HG02759 (cell line): ENCODE data around the gene GSTT4.
A peak's percentile ranks its signal among the peaks of the same experiment; 100 is the strongest.
"Not testable (repeated sequence)": the region's sequence is repeated elsewhere in the genome, so short reads cannot be mapped to it uniquely, and the experiment has no call there.

Experiments used
- ATAC-seq: cut with Tn5 transposase; IDR thresholded peaks from one replicate; pipeline ENCODE4 v1.9.1; 2021; ENCODE audit warnings: mild to moderate bottlenecking, moderate library complexity; ENCODE audit not compliant: unreplicated experiment

The GSTT4 gene

DNA sequence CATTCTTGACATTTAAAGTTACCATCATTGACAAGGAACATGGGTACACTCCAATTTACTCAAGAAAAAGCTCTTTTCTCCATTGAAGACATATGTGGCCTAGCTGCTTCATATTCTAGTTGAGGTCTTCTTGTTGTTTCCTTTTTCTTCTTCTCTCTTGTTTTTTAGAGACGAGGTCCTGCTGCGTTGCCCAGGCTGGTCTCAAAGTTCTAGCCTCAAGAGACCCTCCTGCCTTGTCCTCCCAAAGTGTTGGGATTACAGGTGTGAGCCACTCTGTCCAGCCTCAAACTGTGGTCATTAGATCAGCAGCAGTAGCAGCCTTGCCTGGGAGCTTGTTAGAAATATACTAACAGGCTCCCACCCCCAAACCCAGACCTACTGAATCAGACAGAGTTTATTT lies 12.2 kb downstream of the GSTT4 start:
- ATAC-seq, result not testable (repeated sequence)

DNA sequence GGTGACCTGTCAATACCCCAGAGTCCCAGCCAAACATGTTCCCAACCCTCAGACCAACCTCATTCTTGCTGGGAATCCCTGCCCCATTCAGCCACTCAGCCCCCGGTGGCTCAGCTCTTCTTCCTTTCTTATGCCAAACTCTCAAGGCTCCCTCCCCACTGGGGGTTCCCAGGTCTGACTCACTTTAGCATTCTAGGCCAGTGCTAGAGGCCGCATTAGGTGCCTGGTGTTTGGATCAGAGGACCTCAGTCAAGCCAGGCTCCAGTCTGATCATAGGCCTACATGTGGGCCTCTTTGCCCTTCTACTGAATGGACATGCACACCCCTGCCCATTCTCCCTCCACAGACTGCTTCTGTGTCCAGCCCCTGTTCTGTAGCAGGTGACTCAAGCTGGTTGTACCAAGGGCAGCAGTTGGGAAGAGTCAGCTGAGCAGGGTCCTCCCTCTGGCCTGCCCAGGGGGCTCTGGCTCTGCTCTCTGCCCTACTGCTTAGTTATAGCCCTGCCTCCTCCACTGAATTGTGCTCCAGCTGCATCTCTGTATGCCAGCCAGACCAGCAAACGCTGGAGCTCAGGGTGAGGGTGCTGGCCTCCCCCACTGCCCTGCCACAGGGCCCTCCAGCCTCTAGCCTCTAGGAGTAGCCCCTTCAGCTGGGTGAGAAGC lies 15.5 kb downstream of the GSTT4 start:
- not testable (repeated sequence) for ATAC-seq

DNA sequence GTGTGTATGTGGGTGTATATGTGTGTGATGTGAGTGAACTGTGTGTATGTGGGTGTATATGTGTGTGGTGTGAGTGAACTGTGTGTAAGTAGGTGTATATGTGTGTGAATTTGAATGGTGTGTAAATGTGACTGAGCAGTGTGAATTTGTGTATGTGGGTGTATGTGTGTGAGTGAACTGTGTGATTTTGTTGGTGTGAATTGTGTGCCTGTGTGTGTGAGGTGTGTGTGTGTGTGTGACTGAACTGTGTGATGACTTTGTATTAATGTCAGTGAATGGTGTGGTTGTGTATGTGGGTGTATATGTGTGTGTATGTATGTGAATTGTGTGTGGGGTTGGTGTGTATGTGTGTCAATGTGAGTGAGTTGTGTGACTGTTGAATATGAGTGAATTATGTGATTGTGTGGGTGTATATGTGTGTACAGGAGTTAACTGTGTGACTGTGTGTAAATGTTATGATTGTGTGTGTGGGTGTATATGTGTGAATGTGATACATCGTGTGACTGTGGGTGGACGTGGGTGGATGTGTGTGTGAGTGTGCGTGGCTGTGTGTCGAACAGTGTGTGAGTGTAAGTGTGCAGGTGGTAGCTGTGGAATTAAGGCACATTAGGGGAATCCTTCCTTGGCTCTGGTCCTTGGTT lies 18.6 kb downstream of the GSTT4 start:
- ATAC-seq, result not testable (repeated sequence)

DNA sequence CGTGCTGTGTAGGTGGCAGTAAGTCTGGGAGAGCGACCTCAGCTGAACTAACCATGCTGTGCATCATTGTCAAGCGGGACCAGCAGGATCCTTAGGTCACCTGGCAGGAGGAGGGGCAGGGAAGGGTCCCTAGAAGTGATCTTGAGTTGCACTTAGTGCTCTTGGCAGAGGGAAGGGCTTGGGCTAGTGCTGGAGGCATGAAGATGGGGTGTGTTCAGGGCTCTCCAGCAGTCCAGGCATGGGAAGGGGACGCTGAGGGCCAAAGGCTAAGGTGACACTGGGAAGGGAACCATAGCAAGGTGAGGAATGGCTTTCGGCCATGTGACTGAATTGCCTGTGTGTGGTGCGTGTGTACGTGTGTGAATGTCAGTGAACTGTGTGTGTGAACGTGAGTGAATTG lies 19.2 kb downstream of the GSTT4 start:
- not testable (repeated sequence) for ATAC-seq

DNA sequence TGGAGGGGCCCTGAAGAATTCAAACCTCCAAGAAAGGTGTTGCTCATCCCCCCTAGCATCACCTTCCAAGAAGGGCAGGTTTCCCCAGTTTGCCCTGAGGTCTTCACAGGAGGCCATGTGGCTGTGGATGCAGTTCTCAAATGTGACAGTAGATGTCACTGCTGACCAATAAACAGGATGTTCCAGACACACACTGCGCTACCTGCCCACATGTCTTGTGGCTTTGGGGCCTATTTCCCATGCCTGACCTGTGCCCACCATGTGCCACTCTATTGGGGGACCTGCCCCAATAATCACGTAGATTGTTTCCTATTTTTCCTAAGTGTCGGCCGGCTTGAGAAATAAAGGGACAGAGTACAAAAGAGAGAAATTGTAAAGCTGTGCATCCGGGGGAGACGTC lies 20.8 kb downstream of the GSTT4 start:
- no peak for ATAC-seq

DNA sequence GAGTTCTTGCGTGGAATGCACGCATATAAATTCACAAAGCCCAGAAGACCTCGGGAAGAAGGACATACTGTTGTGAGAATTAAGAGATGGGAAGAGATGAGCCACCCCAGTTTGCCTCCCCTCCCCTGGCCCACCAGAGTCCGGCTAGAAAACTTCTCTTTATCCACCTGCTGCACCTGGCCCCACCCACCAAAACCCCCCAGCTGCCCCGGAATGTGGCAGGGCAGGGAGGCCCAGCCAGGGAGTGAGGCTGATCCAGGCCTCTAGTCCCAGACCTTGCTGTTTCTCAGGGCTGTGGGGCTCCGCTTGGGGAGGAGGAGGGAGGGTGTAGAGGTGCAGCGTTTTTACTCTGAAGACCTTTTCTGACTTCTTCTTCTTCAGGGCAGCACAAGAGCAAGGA lies 24.7 kb downstream of the GSTT4 start:
- ATAC-seq, result not testable (repeated sequence)

DNA sequence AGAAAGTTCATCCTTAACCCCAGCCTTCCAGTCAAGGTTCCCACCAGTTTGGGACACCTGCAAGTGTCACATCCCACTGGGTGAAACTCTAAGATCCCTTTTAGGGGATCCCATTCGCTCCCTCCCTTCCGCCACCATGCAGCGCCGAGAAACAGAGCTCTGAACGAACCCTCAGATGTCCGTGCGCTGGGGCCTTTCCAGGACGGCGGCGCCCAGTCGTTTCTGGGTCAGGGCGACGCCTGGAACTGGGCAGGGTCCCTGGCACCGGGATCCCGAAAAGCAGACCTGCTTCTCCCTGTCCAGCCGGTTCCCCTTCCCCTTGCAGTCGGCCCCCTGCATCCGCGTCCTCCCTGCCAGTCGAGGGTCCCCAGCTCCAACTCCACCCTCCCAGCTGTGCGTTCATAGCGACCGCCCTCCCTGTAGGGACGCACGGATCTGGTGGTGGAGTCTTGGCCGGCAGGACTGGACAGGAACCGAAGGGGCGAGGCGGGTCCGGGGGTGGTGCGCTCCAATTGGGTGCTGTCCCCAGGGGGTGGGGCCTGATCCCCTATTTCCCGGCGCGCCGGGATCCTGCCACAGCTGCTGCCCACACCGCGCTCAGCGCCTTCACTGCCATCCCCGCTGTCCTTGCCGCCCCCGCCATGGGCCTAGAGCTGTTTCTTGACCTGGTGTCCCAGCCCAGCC lies 25.6 kb downstream of the GSTT4 start, which contains the start of gene GSTT2:
Gene GSTT2 (plus strand): TSS at position 578 of the 684 bp plus-strand sequence.
- ATAC-seq, result not testable (repeated sequence)

DNA sequence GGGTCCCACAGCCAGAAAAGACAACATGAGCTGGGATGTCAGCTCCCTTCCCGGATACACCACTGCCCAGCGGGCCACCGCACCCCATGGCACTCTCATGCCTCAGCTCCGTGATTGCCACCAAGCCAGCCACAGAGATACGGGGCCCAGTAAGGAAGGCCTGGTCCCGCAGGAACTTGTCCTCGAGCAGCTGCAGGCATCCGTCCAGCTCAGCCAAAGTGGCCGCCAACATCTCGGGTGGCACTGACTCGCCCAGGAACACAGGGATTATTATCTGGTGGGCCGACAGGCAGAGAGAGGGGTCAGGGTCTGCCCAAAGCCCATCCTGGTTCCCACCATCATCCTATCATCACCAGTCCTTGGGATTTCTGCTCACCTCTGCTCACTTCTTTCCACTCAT lies 27.9 kb downstream of the GSTT4 start:
- ATAC-seq, result not testable (repeated sequence)

DNA sequence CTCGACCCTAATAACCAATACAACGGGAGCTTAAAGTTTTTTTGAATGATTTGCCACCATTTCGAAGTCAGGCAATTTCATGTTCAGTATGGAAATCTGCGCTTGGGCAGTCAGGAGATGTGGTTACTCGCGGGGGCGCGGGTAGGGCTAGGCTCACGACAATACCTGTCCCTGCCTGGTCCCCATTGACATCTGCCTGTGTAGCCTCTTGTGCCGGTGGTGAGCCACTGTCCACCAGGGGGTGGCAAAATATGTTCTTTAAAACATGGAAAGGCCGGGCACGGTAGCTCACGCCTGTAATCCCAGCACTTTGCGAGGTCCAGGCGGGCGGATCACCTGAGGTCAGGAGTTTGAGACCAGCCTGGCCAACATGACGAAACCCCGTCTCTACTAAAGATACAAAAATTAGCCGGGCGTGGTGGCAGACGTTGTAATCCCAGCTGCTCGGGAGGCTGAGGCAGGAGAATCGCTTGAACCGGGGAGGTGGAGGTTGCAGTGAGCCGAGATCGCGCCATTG lies 30.4 kb downstream of the GSTT4 start:
- peak; percentile 37 for ATAC-seq

DNA sequence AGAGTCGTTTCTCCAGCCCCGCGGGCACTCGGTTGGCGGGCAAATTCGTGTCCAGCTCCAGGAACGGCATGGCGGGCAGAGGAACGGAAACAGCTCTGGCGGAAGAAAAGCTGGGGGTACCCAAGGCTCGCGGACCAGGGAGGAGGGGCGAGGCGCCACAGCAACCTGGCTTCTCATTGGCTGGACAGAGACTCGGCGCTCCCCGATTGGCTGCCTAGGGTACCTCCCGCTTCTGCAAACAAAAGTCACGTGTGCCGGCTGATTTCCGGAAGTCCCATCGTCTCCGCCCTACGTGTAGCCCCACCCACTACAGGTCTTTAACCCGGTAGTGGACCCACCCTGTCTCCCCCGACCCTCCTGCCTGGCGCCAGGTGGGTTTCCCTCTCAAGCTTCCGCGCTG lies 30.9 kb downstream of the GSTT4 start, which contains the start of gene DDT:
Gene DDT (minus strand): TSS at position 97 of the 400 bp plus-strand sequence. CDS start 27 bp downstream, at position 70.
- peak; percentile 93 for ATAC-seq

DNA sequence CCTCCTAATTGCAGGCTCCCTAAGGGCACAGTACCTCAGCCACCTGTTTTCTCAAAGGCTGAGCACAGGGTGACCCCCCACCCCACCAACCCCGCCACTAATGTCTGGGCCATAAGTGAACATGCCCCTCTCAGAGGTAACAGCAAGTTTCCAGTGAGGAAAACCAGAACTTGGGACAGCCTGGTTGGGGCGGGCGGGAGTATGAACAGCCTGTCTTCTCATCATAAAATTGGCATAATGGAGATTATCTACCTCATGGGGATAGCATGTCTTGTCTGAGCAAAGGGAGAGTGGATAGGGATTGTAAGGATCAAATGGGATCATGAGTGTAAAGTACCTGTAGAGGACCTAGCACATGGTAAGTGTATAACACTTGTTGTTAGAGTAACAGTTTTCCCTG lies 33.3 kb downstream of the GSTT4 start:
- not testable (repeated sequence) for ATAC-seq

DNA sequence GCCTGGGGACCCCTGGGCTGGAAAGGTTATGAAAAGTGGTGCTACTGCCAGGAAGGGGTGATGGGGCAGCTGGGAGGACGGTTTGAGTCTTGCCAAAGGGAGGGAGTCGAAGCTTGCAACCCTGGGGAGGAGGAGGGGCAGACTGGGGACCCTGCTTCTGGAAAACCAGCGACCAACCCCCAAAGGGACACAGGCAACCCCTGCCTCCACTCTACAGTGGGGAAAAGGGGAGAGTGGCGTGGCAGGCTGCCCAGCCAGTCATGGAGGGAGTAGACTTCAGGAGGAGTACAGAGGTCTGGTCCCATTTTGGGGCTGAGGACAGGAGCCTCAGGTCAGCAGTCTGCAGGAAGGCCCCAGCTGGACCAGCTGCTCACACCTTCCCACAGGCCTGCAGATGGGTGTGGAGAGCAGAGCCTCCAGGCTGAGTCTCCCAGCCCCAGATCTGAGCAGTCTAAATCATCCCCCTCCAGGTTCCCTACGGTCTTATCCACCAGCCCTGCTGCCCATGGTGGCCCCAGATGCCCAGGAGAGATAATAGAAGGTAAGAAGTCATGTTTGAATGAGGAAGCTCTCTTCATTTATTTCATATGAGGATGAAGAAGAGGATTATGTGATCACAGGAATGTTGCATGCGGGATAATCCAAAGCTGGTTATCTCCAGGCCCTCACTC lies 34.3 kb downstream of the GSTT4 start:
- no peak for ATAC-seq

DNA sequence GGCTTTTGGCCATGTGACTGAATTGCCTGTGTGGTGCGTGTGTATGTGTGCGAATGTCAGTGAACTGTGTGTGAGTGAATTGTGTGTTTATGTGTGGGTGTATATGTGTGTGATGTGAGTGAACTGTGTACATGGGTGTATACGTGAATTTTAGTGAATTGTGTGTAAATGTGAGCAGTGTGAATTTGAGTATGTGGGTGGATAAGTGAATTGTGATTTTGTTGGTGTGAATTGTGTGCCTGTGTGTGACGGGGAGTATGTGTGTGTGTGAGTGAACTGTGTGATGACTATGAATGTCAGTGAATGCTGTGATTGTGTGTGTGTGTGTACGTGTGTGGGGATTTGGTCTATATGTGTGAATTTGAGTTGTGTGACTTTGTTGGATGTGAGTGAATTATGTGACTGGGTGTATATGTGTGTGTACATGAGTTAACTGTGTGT lies 35.0 kb downstream of the GSTT4 start:
- no peak for ATAC-seq

DNA sequence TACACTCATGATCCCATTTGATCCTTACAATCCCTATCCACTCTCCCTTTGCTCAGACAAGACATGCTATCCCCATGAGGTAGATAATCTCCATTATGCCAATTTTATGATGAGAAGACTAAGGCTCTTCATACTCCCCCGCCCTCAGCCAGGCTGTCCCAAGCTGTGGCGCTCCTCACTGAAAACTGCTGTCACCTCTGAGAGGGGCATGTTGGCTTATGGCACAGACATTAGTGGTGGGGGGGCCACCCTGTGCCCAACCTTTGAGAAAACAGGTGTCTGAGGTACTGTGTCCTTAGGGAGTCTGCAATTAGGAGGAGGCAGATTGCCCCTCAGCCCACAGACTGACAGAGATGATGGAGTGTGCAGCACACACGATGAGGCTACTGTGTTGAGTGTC lies 36.2 kb downstream of the GSTT4 start:
- no peak for ATAC-seq

DNA sequence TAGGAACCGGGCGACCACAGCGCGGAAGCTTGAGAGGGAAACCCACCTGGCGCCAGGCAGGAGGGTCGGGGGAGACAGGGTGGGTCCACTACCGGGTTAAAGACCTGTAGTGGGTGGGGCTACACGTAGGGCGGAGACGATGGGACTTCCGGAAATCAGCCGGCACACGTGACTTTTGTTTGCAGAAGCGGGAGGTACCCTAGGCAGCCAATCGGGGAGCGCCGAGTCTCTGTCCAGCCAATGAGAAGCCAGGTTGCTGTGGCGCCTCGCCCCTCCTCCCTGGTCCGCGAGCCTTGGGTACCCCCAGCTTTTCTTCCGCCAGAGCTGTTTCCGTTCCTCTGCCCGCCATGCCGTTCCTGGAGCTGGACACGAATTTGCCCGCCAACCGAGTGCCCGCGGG lies 38.7 kb downstream of the GSTT4 start, which contains the start of gene DDTL:
Gene DDTL (plus strand): TSS at position 321 of the 400 bp plus-strand sequence. CDS start 27 bp downstream, at position 348.
- peak; percentile 95 for ATAC-seq

DNA sequence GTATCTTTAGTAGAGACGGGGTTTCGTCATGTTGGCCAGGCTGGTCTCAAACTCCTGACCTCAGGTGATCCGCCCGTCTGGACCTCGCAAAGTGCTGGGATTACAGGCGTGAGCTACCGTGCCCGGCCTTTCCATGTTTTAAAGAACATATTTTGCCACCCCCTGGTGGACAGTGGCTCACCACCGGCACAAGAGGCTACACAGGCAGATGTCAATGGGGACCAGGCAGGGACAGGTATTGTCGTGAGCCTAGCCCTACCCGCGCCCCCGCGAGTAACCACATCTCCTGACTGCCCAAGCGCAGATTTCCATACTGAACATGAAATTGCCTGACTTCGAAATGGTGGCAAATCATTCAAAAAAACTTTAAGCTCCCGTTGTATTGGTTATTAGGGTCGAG lies 39.2 kb downstream of the GSTT4 start:
- peak; percentile 23 for ATAC-seq

DNA sequence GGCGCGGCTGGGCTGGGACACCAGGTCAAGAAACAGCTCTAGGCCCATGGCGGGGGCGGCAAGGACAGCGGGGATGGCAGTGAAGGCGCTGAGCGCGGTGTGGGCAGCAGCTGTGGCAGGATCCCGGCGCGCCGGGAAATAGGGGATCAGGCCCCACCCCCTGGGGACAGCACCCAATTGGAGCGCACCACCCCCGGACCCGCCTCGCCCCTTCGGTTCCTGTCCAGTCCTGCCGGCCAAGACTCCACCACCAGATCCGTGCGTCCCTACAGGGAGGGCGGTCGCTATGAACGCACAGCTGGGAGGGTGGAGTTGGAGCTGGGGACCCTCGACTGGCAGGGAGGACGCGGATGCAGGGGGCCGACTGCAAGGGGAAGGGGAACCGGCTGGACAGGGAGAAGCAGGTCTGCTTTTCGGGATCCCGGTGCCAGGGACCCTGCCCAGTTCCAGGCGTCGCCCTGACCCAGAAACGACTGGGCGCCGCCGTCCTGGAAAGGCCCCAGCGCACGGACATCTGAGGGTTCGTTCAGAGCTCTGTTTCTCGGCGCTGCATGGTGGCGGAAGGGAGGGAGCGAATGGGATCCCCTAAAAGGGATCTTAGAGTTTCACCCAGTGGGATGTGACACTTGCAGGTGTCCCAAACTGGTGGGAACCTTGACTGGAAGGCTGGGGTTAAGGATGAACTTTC lies 44.0 kb downstream of the GSTT4 start, which contains the start of gene GSTT2B:
Gene GSTT2B (minus strand): TSS at position 112 of the 688 bp plus-strand sequence. CDS start 64 bp downstream, at position 48.
- ATAC-seq, result not testable (repeated sequence)

DNA sequence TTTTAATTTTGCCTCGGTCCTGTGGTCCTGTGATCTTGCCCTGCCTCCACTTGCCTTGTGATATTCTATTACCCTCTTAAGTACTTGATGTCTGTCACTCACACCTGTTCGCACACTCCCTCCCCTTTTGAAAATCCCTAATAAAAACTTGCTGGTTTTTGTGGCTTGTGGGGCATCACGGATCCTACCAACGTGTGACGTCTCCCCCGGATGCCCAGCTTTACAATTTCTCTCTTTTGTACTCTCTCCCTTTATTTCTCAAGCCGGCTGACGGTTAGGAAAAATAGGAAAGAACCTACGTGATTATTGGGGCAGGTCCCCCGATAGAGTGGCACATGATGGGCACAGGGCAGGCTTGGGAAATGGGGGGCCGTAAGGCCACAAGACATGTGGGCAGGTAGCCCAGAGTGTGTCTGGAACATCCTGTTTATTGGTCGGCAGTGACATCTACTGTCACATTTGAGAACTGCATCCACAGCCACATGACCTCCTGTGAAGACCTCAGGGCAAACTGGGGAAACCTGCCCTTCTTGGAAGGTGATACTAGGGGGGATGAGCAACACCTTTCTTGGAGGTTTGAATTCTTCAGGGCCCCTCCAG lies 48.9 kb downstream of the GSTT4 start:
- ATAC-seq, result not testable (repeated sequence)

DNA sequence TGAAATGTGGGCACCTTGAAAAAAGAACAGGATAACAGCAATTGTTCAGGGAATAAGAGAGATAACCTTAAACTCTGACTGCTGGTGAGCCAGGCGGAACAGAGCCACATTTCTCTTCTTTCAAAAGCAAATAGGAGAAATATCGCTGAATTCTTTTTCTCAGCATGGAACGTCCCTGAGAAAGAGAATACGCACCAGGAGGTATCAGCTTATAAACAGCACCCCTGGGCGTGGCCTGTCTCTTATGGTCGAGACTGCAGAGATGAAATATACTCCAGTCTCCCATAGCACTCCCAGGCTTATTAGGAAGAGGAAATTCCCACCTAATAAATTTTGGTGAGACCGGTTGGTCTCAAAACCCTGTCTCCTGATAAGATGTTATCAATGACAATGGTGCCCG lies 49.4 kb downstream of the GSTT4 start:
- ATAC-seq, result not testable (repeated sequence)

DNA sequence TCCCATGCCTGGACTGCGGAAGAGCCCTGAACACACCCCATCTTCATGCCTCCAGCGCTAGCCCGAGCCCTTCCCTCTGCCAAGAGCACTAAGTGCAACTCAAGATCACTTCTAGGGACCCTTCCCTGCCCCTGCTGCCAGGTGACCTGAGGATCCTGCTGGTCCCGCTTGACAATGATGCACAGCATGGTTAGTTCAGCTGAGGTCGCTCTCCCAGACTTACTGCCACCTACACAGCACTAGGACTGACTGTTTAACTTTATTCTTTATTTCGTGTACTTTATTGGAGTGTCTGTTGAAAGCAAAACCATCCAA lies 50.3 kb downstream of the GSTT4 start:
- not testable (repeated sequence) for ATAC-seq
